ENCODE measurements around the gene TMEM170B. TPM values are rescaled to one million over a fixed set of nuclear protein-coding genes. Genes with fewer than 3 reads are reported as not detected.

TMEM170B gene
- polyA plus RNA-seq, 1 experiment, result 0.23 TPM

DNA sequence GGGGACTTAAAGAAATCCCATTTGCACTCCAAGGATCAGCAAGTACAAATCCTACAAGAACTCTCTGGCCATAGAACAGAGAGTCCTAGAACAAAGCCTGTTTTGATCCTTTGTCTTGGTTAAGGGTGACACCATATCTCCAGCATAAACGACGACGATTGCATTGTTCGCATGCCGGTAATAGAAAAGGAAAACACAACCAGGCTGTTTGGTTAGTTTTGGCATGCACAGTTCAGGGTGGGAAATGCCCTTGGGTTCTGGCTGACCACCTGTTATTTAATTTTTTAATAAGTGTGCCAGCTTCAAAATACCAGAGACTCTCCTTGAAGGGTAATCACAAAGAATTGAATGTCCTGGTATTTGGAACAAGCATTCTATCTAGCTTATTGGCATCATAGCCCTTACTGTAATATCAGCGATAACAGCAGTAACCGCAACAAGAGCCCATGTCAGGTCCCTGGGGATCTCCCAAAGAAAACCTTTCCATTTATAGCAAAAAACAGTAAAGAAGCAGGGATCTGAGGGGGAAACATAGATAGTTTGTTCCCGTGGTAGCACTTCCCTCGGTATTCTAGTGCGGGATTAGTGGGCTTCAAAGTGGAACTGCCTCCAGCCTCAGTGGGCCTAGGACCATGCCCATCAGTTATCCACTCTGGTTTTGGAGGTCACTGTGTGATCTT, 77.1 kb downstream of the TMEM170B start:
- TF ChIP-seq, protein P1, sequence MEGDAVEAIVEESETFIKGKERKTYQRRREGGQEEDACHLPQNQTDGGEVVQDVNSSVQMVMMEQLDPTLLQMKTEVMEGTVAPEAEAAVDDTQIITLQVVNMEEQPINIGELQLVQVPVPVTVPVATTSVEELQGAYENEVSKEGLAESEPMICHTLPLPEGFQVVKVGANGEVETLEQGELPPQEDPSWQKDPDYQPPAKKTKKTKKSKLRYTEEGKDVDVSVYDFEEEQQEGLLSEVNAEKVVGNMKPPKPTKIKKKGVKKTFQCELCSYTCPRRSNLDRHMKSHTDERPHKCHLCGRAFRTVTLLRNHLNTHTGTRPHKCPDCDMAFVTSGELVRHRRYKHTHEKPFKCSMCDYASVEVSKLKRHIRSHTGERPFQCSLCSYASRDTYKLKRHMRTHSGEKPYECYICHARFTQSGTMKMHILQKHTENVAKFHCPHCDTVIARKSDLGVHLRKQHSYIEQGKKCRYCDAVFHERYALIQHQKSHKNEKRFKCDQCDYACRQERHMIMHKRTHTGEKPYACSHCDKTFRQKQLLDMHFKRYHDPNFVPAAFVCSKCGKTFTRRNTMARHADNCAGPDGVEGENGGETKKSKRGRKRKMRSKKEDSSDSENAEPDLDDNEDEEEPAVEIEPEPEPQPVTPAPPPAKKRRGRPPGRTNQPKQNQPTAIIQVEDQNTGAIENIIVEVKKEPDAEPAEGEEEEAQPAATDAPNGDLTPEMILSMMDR (IDR thresholded peaks at IDR 0.05; ENCODE audit: insufficient read depth, low read depth, low read length), result no peak
- POLR2A ChIA-PET, result no interaction called here
- Histone ChIP-seq H3K27me3 (ENCODE audit: control insufficient read depth, insufficient read depth, low read length) (no peaks in the 10 kb centered on the region), H3K4me3 (ENCODE audit: low read depth, low read length) (no peak overlapping the region), H3K36me3 (ENCODE audit: control insufficient read depth, insufficient read depth, low read length) (no peaks in the 10 kb centered on the region)
- no peak for DNase-seq (ENCODE audit: low read depth)
- CTCF ChIA-PET, result interaction anchor here (0.7 to 2.3 kb wide), 6 partner anchors 9 to 38 kb away, joined by 3 to 7 read pairs (median 4); no protein-coding TSS in a partner anchor

DNA sequence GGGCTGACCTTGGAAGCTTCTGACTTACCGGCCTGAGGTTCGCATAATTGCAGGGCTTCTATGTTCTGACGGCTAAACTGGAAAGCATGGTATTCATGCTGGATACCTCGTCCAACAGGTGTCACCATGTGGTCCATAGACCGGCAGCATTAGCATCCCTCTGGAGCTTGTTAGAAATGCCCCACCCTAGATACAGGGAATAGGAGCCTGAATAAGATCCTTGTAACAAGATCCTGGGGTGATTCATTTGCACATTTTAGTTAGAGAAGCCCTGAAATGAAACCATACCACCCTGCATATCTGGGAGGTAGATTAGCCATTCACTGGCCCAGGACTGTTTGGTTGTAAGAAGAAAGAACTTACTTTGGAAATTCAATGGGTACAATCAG, 77.7 kb downstream of the TMEM170B start:
- no peak for DNase-seq (ENCODE audit: low read depth)
- POLR2A ChIA-PET, result no interaction called here
- CTCF ChIA-PET, result interaction anchor here (0.9 to 2.3 kb wide), 5 partner anchors 9 to 31 kb away, joined by 3 to 7 read pairs (median 3); no protein-coding TSS in a partner anchor
- no peak overlapping the region for H3K4me3 ChIP-seq (ENCODE audit: low read depth, low read length)
- no peaks in the 10 kb centered on the region for H3K36me3 ChIP-seq (ENCODE audit: control insufficient read depth, insufficient read depth, low read length)
- TF ChIP-seq, protein P1 (IDR thresholded peaks at IDR 0.05; ENCODE audit: insufficient read depth, low read depth, low read length), result no peak
- H3K27me3 ChIP-seq (ENCODE audit: control insufficient read depth, insufficient read depth, low read length), result no peaks in the 10 kb centered on the region

DNA sequence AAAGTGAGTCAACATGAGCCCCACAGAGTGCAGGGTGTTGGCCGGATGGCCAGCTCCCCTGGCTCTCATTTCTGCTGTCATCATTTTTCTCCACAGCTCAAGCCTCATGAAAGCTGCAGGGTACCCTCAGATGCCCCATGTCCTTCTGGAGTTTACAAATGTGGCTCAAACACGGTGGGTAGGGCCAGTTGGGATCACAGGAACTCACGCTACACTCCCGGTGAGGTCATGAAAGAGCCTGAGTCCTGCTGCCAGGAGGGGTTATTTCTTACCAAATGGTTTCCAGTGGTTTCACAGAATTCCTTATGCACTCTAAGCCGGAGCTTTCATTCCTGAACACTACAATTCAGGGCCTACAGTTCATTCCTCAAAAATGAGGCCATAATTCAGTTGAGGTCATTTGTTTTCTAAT, 78.7 kb downstream of the TMEM170B start:
- Histone ChIP-seq H3K36me3 (ENCODE audit: control insufficient read depth, insufficient read depth, low read length) (no peaks in the 10 kb centered on the region), H3K4me3 (ENCODE audit: low read depth, low read length) (no peak overlapping the region), H3K27me3 (ENCODE audit: control insufficient read depth, insufficient read depth, low read length) (no peaks in the 10 kb centered on the region)
- ChIA-PET POLR2A (no interaction called here), CTCF (interaction anchor here (0.6 to 2.3 kb wide), 12 partner anchors 10 to 962 kb away, joined by 3 to 7 read pairs (median 3); no protein-coding TSS in a partner anchor)
- DNase-seq (ENCODE audit: low read depth), result peak; percentile 96
- TF ChIP-seq, protein P1 (IDR thresholded peaks at IDR 0.05; ENCODE audit: insufficient read depth, low read depth, low read length), result no peak

DNA sequence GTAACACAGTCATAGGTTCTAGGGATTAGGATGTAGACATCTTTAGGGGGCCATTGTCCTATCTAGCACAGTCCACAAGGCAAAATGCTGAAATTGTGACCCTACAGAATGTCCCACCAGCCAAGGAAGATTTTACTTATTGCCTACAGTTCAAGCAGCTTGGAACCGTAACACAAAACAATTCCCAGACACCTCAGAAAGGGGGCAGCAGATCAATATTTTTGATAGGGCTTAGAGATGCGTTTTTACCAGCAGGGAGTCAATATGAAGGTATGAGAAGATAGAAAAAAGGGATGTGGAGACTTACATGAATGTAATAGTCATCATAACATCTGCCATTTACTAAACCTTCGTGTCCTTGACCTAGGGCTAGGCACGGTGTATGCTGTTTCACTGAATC, 81.0 kb downstream of the TMEM170B start:
- CTCF ChIA-PET, result interaction anchor here (0.5 to 1.5 kb wide), 2 partner anchors 21 to 1423 kb away, joined by 3 read pairs; no protein-coding TSS in a partner anchor
- TF ChIP-seq, protein P1 (IDR thresholded peaks at IDR 0.05; ENCODE audit: insufficient read depth, low read depth, low read length), result peak; percentile 21; the same call in 1 of the 2 replicates
- Histone ChIP-seq H3K36me3 (ENCODE audit: control insufficient read depth, insufficient read depth, low read length) (no peaks in the 10 kb centered on the region), H3K4me3 (ENCODE audit: low read depth, low read length) (no peak overlapping the region), H3K27me3 (ENCODE audit: control insufficient read depth, insufficient read depth, low read length) (no peaks in the 10 kb centered on the region)
- POLR2A ChIA-PET, result no interaction called here
- DNase-seq (ENCODE audit: low read depth), result no peak

DNA sequence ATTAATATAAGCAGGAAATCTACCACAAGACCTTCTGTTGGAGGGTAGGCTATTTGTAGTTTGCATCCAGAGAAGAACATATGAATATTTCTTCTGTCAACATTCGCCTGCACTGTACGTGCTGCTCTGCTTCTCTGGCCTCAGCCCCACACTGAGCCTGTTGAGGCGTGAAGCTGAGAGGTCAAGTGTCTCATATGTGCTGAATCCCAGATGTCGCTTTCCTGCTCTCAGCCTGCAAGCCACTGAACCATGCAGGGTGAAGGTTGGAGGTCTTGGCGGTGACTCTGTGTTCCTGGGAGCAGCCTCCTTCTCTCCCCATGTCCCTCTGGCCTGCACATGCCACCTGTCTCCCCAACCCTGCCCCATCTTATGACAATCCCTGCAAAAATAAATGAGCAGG, 83.6 kb downstream of the TMEM170B start:
- POLR2A ChIA-PET, result no interaction called here
- CTCF ChIA-PET, result interaction anchor here (1.6 kb wide), 1 partner anchor 443 kb away, joined by 3 read pairs; no protein-coding TSS in a partner anchor
- TF ChIP-seq, protein P1 (IDR thresholded peaks at IDR 0.05; ENCODE audit: insufficient read depth, low read depth, low read length), result no peak
- Histone ChIP-seq H3K36me3 (ENCODE audit: control insufficient read depth, insufficient read depth, low read length) (no peaks in the 10 kb centered on the region), H3K27me3 (ENCODE audit: control insufficient read depth, insufficient read depth, low read length) (no peaks in the 10 kb centered on the region), H3K4me3 (ENCODE audit: low read depth, low read length) (no peak overlapping the region)
- DNase-seq (ENCODE audit: low read depth), result no peak

Measured in BJ (cell line).